ENCODE measurements around the gene CD59. TPM values are rescaled to one million over a fixed set of nuclear protein-coding genes. Genes with fewer than 3 reads are reported as not detected.
"Not testable (repeated sequence)": the region's sequence is repeated elsewhere in the genome, so short reads cannot be mapped to it uniquely, and the experiment has no call there.

Gene CD59
- total RNA-seq, 4 donors from 2014 or later = 327 to 685 (median 490) TPM

- no peak for ATAC-seq (ENCODE audit: low FRiP score)
- TF ChIP-seq CTCF (IDR thresholded peaks at IDR 0.05) = no peak
Measured at GRCh38 chr11:33682446-33682845, 53.8 kb downstream of the CD59 start.

GRCh38 chr11:33682019-33682418 is 54.2 kb downstream of the CD59 start:
- TF ChIP-seq CTCF (IDR thresholded peaks at IDR 0.05) = no peak
- DNase-seq (ENCODE audit: low spot score) = no peak
- no peak for ATAC-seq (ENCODE audit: low FRiP score)

More at GRCh38 chr11:33682446-33682845, 53.8 kb downstream of the CD59 start:
- DNase-seq (ENCODE audit: low spot score) = no peak

DNA sequence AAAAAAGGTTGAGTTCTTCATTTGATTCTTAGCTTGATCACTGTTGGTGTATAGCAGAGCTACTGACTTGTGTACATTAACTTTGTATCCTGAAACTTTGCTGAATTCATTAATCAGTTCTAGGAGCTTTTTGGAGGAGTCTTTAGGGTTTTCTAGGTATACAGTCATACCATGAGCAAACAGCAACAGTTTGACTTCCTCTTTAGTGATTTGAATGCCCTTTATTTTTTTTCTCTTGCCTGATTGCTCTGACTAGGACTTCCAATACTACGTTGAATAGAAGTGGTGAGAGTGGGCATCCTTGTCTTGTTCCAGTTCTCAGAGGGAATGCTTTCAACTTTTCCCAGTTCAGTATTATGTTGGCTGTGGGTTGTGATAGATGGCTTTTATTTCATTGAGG is 57.6 kb downstream of the CD59 start:
- not testable (repeated sequence) for DNase-seq (ENCODE audit: low spot score); ATAC-seq (ENCODE audit: low FRiP score)

GRCh38 chr11:33674035-33674814 is 62.0 kb downstream of the CD59 start:
- ATAC-seq (ENCODE audit: low FRiP score) (no peak), DNase-seq (ENCODE audit: low spot score) (no peak)
- TF ChIP-seq CTCF (IDR thresholded peaks at IDR 0.05) = no peak

DNA sequence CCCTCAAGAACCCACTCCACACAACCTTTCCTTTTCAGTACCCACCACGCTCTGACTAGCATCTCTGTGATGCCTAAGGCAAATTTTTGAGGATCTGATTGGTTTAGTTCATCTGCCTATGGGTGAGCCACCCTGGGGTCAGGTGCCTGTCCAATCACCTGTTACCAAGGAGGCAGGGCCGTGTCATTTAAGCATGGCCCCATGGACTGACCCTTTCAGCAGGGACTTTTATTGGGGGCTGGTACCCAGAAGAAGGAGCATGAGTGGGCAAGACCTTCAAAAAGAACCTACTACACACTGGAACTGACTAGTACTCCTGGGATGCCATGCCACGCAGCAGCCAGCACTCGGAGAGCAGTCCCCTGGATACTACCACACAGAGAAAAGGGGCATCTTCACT is 64.0 kb downstream of the CD59 start:
- no peak for TF ChIP-seq CTCF (IDR thresholded peaks at IDR 0.05)
- ATAC-seq (ENCODE audit: low FRiP score) (no peak), DNase-seq (ENCODE audit: low spot score) (no peak)

GRCh38 chr11:33670250-33671011 is 65.8 kb downstream of the CD59 start:
- no peak for TF ChIP-seq CTCF (IDR thresholded peaks at IDR 0.05)
- ATAC-seq (ENCODE audit: low FRiP score) (no peak), DNase-seq (ENCODE audit: low spot score) (no peak)

- DNase-seq (ENCODE audit: low spot score) = no peak
- no peak for ATAC-seq (ENCODE audit: low FRiP score)
- no peak for TF ChIP-seq CTCF (IDR thresholded peaks at IDR 0.05)
Measured at GRCh38 chr11:33669598-33670249, 66.5 kb downstream of the CD59 start.

All from omental fat pad (tissue), 4 donors.